Measurements from ENCODE around the gene SLC19A2.

- TF ChIP-seq CTCF (IDR thresholded peaks at IDR 0.05; ENCODE audit: control extremely low read depth in 1 of 3, insufficient read depth in 1 of 3, low read depth in 1 of 3, low read length in 3 of 3): no peak
- TF ChIP-seq POLR2AphosphoS5 (IDR thresholded peaks at IDR 0.05; ENCODE audit: low read depth, low read length): no peak
- no peak for TF ChIP-seq HDAC6 (IDR thresholded peaks at IDR 0.05; ENCODE audit: low read depth, low read length)
These were observed 41.8 kb downstream of the SLC19A2 start for GRCh38 chr1:169443923-169444322.

Data from H1 (cell line).